Skeletal muscle satellite cell (primary cell): Measurements from ENCODE around the gene C4BPA.

Experiments
- H3K27me3 ChIP-seq: 2 replicates; pipeline ENCODE4 v1.7.0; 2013; ENCODE audit warnings: low read length; ENCODE audit not compliant: control insufficient read depth, insufficient read depth
- H3K36me3 ChIP-seq: 2 replicates; pipeline ENCODE4 v1.7.0; 2013; ENCODE audit warnings: mild to moderate bottlenecking, control low read depth, low read length; ENCODE audit not compliant: insufficient read depth
- H3K4me1 ChIP-seq: 2 replicates; pipeline ENCODE4 v1.7.0; 2013; ENCODE audit warnings: low read length; ENCODE audit not compliant: control insufficient read depth, insufficient read depth
- H3K4me2 ChIP-seq: 2 replicates; pipeline ENCODE4 v1.7.0; 2013; ENCODE audit warnings: mild to moderate bottlenecking, low read length
- H3K4me3 ChIP-seq: 2 replicates; pipeline ENCODE4 v1.7.0; 2013; ENCODE audit warnings: low read length
- H3K9ac ChIP-seq: 2 replicates; pipeline ENCODE4 v1.7.0; 2013; ENCODE audit warnings: mild to moderate bottlenecking, low read depth, low read length, moderate library complexity
- H3K9me3 ChIP-seq: replicated peaks from 2 replicates; pipeline ENCODE4 v1.7.0; 2013; ENCODE audit warnings: mild to moderate bottlenecking, control low read depth, low read length

Gene C4BPA

DNA sequence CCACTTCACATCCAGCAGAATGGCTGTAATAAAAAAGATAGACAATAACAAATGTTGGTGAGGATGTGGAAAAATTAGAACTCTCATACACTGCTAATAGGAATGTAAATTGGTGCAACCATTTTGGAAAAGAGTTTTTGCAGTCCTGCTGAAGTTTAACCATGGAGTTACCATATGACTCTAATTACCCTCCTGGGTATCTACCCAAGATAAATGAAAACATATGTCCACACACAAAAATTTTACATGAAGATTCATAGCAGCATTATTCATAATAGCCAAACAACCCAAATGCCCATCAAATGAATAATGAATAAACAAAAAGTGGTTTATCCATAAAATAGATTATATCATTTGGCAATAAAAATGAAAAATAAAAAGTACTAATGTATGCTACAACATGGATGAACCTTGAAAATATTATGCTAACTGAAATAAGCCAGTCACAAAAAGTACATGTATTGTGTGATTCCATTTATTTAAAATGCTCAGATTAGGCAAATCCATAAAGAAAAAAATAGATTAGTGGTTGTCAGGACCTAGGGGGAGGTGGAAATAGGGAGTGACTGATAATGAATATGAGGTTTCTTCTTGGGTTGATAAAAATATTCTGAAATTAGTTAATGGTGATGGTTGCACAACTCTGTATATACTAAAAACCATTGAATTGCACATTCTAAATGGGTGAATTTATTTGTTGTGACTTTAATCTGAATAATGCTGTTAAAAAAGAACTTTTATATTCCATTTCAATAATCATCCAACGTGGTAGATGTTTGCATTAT lies 26.4 kb downstream of the C4BPA start:
- Histone ChIP-seq H3K27me3 (no peaks in the 10 kb centered on the region), H3K9ac (no peak overlapping the region), H3K36me3 (no peaks in the 10 kb centered on the region), H3K4me2 (no peak overlapping the region), H3K4me1 (no peaks in the 10 kb centered on the region), H3K4me3 (no peak overlapping the region), H3K9me3 (no peaks in the 10 kb centered on the region)

DNA sequence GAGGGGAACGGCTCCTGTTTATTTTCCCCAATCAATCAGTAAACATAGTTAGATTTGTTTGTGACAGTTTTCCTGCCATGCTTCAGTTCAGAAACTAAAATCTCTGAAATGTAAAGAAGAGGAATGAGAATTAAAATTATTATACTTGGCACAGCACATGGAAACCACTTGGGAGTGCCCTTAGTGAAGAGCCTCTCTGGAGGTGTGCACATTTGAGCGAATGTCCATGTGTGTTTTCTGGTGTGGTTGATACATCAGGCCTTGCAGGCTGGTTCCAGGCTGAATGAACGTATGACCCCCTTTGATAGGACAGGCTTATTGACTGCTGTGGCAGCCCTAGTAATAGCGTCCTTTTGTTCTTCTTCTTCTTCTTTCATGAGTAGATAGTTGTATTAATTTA lies 27.1 kb downstream of the C4BPA start:
- Histone ChIP-seq H3K4me3 (no peak overlapping the region), H3K27me3 (no peaks in the 10 kb centered on the region), H3K4me2 (no peak overlapping the region), H3K4me1 (no peaks in the 10 kb centered on the region), H3K9me3 (no peaks in the 10 kb centered on the region), H3K9ac (no peak overlapping the region), H3K36me3 (no peaks in the 10 kb centered on the region)

DNA sequence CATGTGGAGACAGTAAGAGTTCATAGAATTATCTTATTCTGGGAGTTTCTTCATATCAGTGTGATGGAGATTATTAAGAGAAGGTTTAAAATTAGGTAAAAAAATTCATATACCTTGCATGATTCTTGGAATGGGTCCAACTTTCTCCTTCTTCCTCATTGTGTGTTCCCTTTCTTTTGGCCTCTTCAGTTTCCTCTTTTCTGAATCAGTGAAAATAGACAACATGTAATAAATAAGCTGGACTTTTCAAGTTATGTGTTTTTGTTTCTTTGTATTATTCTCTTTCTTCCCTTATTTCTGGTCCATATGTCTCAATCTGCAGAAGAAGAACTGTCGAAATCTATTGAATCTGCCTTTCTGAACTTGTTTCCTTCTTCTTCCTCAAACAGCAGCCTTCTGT lies 30.5 kb downstream of the C4BPA start:
- Histone ChIP-seq H3K36me3 (no peaks in the 10 kb centered on the region), H3K4me2 (no peak overlapping the region), H3K27me3 (no peaks in the 10 kb centered on the region), H3K9me3 (no peaks in the 10 kb centered on the region), H3K9ac (no peak overlapping the region), H3K4me1 (no peaks in the 10 kb centered on the region), H3K4me3 (no peak overlapping the region)

DNA sequence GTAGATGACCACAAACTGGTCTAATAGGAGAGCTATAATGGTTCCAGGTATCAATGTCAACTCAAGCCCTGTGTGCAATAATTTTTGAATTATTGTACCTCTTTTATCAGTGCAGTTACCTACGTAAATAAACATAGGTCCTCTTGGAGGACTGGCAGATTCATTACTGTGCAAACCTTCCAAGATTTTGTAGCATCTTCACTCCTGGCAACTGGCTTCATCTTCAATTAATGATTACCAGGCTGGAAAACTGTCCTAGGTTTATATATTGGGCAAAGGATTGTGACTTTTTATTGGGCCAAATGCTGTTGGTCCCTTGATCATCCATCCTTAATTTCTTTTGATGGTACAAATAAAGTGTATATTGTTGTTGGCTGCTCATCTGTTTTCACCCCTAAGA lies 35.6 kb downstream of the C4BPA start:
- Histone ChIP-seq H3K4me2 (no peak overlapping the region), H3K27me3 (no peaks in the 10 kb centered on the region), H3K36me3 (no peaks in the 10 kb centered on the region), H3K4me1 (no peaks in the 10 kb centered on the region), H3K4me3 (no peak overlapping the region), H3K9ac (no peak overlapping the region), H3K9me3 (no peaks in the 10 kb centered on the region)

DNA sequence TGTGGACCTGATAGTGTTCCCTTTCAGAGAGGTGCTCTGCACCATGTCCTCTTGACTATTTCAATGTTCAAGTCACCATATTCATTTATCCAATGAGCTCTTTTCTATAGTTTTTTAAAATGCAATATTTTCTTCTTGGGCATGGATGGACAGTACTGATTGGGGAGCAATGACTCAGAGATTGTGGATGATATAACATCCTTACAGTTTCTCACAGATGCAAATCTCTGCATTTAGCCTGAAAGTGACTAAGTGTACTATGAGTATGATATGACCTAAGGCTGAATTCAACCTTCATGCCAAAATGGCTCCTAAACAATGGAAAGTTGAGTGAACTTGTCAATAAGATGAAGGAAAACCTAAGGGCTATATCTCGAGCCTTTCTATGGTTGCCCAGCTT lies 36.5 kb downstream of the C4BPA start:
- Histone ChIP-seq H3K4me1 (no peaks in the 10 kb centered on the region), H3K4me2 (no peak overlapping the region), H3K9ac (no peak overlapping the region), H3K27me3 (no peaks in the 10 kb centered on the region), H3K9me3 (no peaks in the 10 kb centered on the region), H3K4me3 (no peak overlapping the region), H3K36me3 (no peaks in the 10 kb centered on the region)

DNA sequence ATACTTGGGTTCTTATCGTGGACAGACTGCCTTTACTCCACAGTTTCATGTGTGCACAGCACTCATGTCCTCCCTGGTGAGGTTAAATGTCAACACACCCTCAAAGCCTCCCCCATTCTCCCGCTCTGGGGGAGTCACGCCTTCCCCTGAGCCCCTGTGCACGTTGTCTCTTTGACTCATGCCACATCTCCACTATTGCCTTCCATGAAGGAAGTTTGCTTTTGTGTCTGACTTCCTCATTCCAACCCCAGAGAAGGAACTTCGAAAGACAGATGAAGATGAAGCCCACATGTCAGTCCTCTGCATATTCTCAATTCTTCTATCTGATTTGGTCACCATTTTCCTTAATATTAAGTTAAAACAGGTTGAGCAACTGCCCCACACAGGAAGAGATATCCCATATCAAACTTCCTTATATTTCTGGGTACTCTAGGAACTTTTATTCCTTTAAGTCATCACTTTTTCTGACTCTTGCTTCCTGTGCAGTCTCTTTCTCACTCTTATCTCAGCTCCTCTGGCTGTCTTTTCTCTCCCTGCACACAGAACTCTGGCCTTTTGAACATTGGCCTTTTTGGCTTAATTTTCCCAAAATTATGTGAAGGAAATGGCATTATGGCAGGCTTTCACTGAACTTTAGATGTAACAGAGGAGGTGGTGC lies 41.5 kb downstream of the C4BPA start:
- H3K4me3 ChIP-seq: no peak overlapping the region
- H3K9ac ChIP-seq: no peak overlapping the region
- no peaks in the 10 kb centered on the region for H3K9me3 ChIP-seq
- no peaks in the 10 kb centered on the region for H3K4me1 ChIP-seq
- no peak overlapping the region for H3K4me2 ChIP-seq
- no peaks in the 10 kb centered on the region for H3K36me3 ChIP-seq
- no peaks in the 10 kb centered on the region for H3K27me3 ChIP-seq

DNA sequence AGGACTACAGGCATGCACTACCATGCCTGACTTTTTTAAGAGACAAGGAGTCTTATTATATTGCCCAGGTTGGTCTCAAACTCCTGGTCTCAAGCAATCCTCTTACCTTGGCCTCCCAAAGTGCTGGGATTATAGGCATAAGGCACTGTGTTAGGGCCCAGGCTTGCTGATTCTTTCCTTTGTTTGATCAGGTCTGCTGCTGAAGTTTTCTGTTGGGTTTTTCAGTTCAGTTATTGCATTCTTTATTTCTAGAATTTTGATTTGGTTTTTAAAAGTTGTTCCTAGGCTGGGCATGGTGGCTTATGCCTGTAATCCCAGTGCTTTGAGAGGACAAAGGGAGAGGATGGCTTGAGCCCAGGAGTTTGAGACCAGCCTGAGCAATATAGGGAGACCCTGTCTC lies 47.9 kb downstream of the C4BPA start:
- no peaks in the 10 kb centered on the region for H3K36me3 ChIP-seq
- H3K9ac ChIP-seq: no peak overlapping the region
- H3K9me3 ChIP-seq: no peaks in the 10 kb centered on the region
- no peak overlapping the region for H3K4me3 ChIP-seq
- H3K4me1 ChIP-seq: no peaks in the 10 kb centered on the region
- H3K4me2 ChIP-seq: no peak overlapping the region
- no peaks in the 10 kb centered on the region for H3K27me3 ChIP-seq

DNA sequence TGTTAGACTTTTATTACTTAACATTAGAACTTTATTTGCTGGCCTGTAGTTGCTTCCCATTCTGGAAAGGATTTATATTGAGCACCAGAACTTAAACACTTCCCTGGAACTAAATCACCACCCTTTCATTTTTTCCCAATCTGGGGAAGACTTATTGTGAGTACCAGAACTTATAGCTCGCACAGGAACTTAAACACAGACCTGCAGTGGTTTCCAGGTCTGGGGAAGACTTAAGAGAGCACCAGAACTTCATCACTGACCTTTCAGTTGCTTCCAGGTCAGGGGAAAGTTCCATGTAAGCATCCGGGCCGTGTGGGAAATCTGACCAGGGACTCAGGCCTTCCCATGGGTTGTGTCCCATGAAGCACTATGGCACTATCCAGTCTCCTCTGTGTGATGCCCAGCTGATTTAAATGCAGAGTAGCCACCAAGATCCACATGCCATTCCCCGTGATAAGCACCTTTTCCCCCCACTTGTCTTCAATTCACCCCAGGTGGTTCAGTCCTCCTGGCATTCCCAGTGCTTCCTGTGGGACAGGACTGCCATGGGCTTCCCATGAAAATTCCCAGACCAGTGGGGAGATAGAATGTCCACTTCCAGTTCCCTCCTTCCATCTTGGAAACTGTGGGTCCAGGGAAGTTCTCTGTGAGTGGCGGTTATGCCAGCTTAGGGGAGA lies 48.9 kb downstream of the C4BPA start:
- Histone ChIP-seq H3K27me3 (peaks cover 2% of the 10 kb centered on the region), H3K36me3 (no peaks in the 10 kb centered on the region), H3K4me2 (no peak overlapping the region), H3K4me1 (no peaks in the 10 kb centered on the region), H3K9ac (no peak overlapping the region), H3K9me3 (no peaks in the 10 kb centered on the region), H3K4me3 (no peak overlapping the region)

DNA sequence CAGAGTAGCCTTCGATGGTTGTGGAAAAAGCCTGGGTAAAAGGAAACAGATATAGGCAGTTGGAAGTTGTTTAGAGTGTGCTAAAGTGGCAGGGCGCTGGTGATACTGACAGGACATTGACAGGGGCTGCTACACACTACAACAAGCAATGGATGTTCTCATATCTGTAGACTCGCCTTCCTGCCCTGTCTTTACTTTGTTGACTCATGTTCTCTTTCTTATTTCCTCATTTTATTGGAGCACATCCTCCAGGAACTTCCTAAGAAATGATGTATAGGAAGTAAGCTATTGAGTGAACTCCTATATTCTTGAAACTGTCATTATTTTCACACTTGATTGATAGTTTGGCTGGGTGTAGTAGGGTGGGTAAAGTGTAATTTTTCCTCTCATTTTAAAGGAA lies 51.0 kb downstream of the C4BPA start:
- H3K4me2 ChIP-seq: no peak overlapping the region
- H3K4me3 ChIP-seq: no peak overlapping the region
- no peaks in the 10 kb centered on the region for H3K4me1 ChIP-seq
- no peaks in the 10 kb centered on the region for H3K9me3 ChIP-seq
- H3K36me3 ChIP-seq: no peaks in the 10 kb centered on the region
- H3K27me3 ChIP-seq: peaks cover 4% of the 10 kb centered on the region
- H3K9ac ChIP-seq: no peak overlapping the region

DNA sequence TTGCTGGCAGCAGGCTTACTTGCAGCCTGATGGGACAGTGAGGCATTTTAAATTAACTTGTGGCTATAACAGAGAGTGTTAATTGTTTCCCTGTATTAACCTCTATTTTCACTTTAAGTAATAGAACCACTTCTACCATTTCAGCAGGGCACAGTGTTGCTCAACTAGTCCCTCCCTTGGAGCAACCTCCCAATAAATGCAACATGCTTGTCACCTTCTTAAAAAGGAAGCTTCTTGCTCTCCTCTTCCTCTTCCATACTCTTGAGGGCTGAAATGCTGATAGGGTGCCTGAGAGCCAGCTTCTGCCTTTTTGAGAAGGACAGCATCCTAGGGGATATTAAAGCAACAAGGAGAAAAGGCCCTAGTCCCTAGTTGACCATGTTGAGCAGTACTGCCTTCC lies 52.1 kb downstream of the C4BPA start:
- Histone ChIP-seq H3K27me3 (peaks cover 11% of the 10 kb centered on the region), H3K4me3 (no peak overlapping the region), H3K9me3 (no peaks in the 10 kb centered on the region)

DNA sequence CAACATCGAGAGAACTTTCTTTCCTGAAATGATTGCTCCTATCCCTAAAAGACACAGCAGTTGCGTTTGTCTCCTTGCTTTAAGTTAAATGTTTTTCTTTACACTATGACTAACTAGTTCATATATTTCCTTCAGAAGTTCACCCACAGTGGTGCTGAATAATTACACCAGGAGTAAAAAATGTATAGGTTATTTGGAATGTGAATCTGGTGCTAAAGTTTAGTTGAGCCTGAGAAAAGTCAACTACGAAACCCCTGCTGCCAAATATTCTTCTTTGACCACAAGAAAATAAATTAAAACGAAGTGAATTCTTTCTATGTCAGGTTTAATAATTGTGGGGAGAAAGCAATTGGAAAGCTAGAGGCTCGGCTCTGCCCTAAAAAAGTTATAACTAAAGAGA lies 52.8 kb downstream of the C4BPA start:
- H3K4me3 ChIP-seq: no peak overlapping the region
- no peaks in the 10 kb centered on the region for H3K4me1 ChIP-seq
- no peak overlapping the region for H3K9ac ChIP-seq
- peaks cover 11% of the 10 kb centered on the region for H3K27me3 ChIP-seq
- no peaks in the 10 kb centered on the region for H3K9me3 ChIP-seq
- H3K36me3 ChIP-seq: no peaks in the 10 kb centered on the region
- no peak overlapping the region for H3K4me2 ChIP-seq

More for the DNA sequence above, 52.1 kb downstream of the C4BPA start:
- Histone ChIP-seq H3K36me3 (no peaks in the 10 kb centered on the region), H3K9ac (no peak overlapping the region), H3K4me2 (no peak overlapping the region), H3K4me1 (no peaks in the 10 kb centered on the region)
